HepG2 (cell line): ENCODE measurements around the gene GCLM. TPM values are rescaled to one million over a fixed set of nuclear protein-coding genes. Genes with fewer than 3 reads are reported as not detected.
A peak's percentile ranks its signal among the peaks of the same experiment; 100 is the strongest.

Source experiments
- AHR ChIP-seq: IDR thresholded peaks from 2 replicates; pipeline ENCODE4 v1.6.1; 2018; ENCODE audit warnings: missing genetic modification reagents, missing compliant biosample characterization
- ARNT ChIP-seq: fragments of 450-650 bp; IDR thresholded peaks from 2 replicates; pipeline ENCODE4 v1.6.1; 2017
- ATAD3A ChIP-seq: sonication (generic); formaldehyde crosslinking; IDR thresholded peaks from 2 replicates; pipeline ENCODE4 v1.4.0; 2020; ENCODE audit warnings: missing genetic modification reagents
- CEBPB ChIP-seq: IDR thresholded peaks from 2 replicates; pipeline ENCODE4 v1.6.1; 2011; ENCODE audit warnings: low read depth, low read length, improper control_type of control experiment, borderline replicate concordance
- GABPA ChIP-seq, 2 experiments: IDR thresholded peaks; 2 replicates each; pipeline ENCODE4 v1.6.1; 2011 to 2016; ENCODE audit warnings: low read depth in 2 of 2, low read length in 1 of 2, missing biosample characterization in 1 of 2, missing genetic modification characterization in 1 of 2
- GFI1 ChIP-seq: sonication (generic); formaldehyde crosslinking; IDR thresholded peaks from 2 replicates; pipeline ENCODE4 v1.5.0; 2020; ENCODE audit warnings: missing genetic modification reagents, mild to moderate bottlenecking, borderline replicate concordance
- HMG20B ChIP-seq: conservative IDR thresholded peaks from 2 replicates; pipeline ENCODE4 v1.6.1; 2016; ENCODE audit warnings: missing genetic modification reagents, missing compliant biosample characterization
- MAFG ChIP-seq: sonication (generic); formaldehyde crosslinking; IDR thresholded peaks from 2 replicates; pipeline ENCODE4 v1.5.1; 2020; ENCODE audit warnings: mild to moderate bottlenecking, missing genetic modification reagents
- MED8 ChIP-seq: sonication (generic); formaldehyde crosslinking; IDR thresholded peaks from 2 replicates; pipeline ENCODE4 v1.8.1; 2023; ENCODE audit warnings: mild to moderate bottlenecking, missing genetic modification reagents; ENCODE audit not compliant: insufficient replicate concordance
- NKX3-1 ChIP-seq: sonication (generic); formaldehyde crosslinking; IDR thresholded peaks from 2 replicates; pipeline ENCODE4 v1.5.0; 2020; ENCODE audit warnings: missing genetic modification reagents
- ONECUT2 ChIP-seq: sonication (generic); formaldehyde crosslinking; IDR thresholded peaks from 2 replicates; pipeline ENCODE4 v1.4.0; 2020; ENCODE audit warnings: missing genetic modification reagents
- PAX8 ChIP-seq: sonication (generic); formaldehyde crosslinking; IDR thresholded peaks from 2 replicates; pipeline ENCODE4 v1.8.0; 2022; ENCODE audit warnings: mild to moderate bottlenecking, missing genetic modification reagents, borderline replicate concordance
- SPEN ChIP-seq: sonication (generic); formaldehyde crosslinking; IDR thresholded peaks from 2 replicates; pipeline ENCODE4 v1.5.1; 2020; ENCODE audit warnings: low read depth, mild to moderate bottlenecking, missing genetic modification reagents
- SRSF1 ChIP-seq: fragments of 200-400 bp; formaldehyde crosslinking; optimal IDR thresholded peaks from 2 replicates; pipeline ENCODE3; 2017; ENCODE audit warnings: mild to moderate bottlenecking, low read depth, low read length, moderate library complexity
- TCF7 ChIP-seq: sonication (generic); IDR thresholded peaks from 2 replicates; pipeline ENCODE4 v1.6.1; 2016; ENCODE audit warnings: antibody characterized with exemption, low read depth
- ZNF33A ChIP-seq: sonication (generic); formaldehyde crosslinking; IDR thresholded peaks from 2 replicates; pipeline ENCODE4 v1.5.1; 2020; ENCODE audit warnings: missing genetic modification reagents, mild to moderate bottlenecking, moderate library complexity, borderline replicate concordance
- ZNF367 ChIP-seq: sonication (generic); formaldehyde crosslinking; IDR thresholded peaks from 2 replicates; pipeline ENCODE4 v1.4.0; 2020; ENCODE audit warnings: missing genetic modification reagents, borderline replicate concordance
- ZNF543 ChIP-seq: sonication (generic); formaldehyde crosslinking; IDR thresholded peaks from 2 replicates; pipeline ENCODE4 v1.4.0; 2020; ENCODE audit warnings: mild to moderate bottlenecking, missing genetic modification reagents
- ZNF616 ChIP-seq: sonication (generic); formaldehyde crosslinking; IDR thresholded peaks from 2 replicates; pipeline ENCODE4 v1.5.0; 2020; ENCODE audit warnings: low read depth, mild to moderate bottlenecking, missing genetic modification reagents
- ZSCAN21 ChIP-seq: sonication (generic); formaldehyde crosslinking; IDR thresholded peaks from 2 replicates; pipeline ENCODE4 v1.8.0; 2022; ENCODE audit warnings: mild to moderate bottlenecking, missing genetic modification reagents, moderate library complexity, borderline replicate concordance
- polyA plus RNA-seq, 8 experiments: library from polyadenylated mRNA; depleted of rRNA in 3 of 8; stranded (reverse) in 7 of 8; unstranded in 1 of 8; fragments of >200 nt; fragmentation: Illumina TruSeq in 4 of 8; extraction: Trizol in 4 of 8; gene quantifications; 2 replicates each; pipeline versions ENCODE4 v1.2.1 to v1.2.3, GENCODE V29; 2011 to 2016; ENCODE audit warnings: low read depth in 4 of 8, missing spikeins in 1 of 8, mixed read lengths in 1 of 8; ENCODE audit not compliant: insufficient read depth in 1 of 8
- total RNA-seq, 5 experiments: library from RNA; depleted of rRNA; stranded (reverse); fragments of >200 nt; fragmentation: Illumina TruSeq; extraction: Trizol; gene quantifications; 2 replicates each; pipeline ENCODE4 v1.2.3, GENCODE V29; 2016; ENCODE audit warnings: low read depth in 1 of 5
- TF ChIP-seq, protein P1 (sequence below): sonication (generic); formaldehyde crosslinking; IDR thresholded peaks from 2 replicates; pipeline ENCODE4 v1.4.0; 2020; ENCODE audit warnings: mild to moderate bottlenecking, missing genetic modification reagents
- TF ChIP-seq, protein P2 (sequence below): IDR thresholded peaks from 2 replicates; pipeline ENCODE4 v1.6.1; 2016; ENCODE audit warnings: missing biosample characterization, missing genetic modification reagents, low read depth
- TF ChIP-seq, protein P3 (sequence below): sonication (generic); formaldehyde crosslinking; IDR thresholded peaks from 2 replicates; pipeline ENCODE4 v1.4.0; 2020; ENCODE audit warnings: missing genetic modification reagents
- TF ChIP-seq, protein P4 (sequence below), 2 experiments: fragments of 450-650 bp in 1 of 2; sonication (generic) in 1 of 2; formaldehyde crosslinking; IDR thresholded peaks; 2 replicates each; pipeline versions ENCODE4 v1.5.0 to v1.8.0; 2020 to 2022; ENCODE audit warnings: mild to moderate bottlenecking in 1 of 2, missing genetic modification reagents in 1 of 2

GCLM gene
- total and polyA plus RNA-seq, 2 of the 13 experiments (the other 11 are each of a cell fraction or from before 2014, with no cell fraction given), result 8.7 to 29.9 TPM

DNA sequence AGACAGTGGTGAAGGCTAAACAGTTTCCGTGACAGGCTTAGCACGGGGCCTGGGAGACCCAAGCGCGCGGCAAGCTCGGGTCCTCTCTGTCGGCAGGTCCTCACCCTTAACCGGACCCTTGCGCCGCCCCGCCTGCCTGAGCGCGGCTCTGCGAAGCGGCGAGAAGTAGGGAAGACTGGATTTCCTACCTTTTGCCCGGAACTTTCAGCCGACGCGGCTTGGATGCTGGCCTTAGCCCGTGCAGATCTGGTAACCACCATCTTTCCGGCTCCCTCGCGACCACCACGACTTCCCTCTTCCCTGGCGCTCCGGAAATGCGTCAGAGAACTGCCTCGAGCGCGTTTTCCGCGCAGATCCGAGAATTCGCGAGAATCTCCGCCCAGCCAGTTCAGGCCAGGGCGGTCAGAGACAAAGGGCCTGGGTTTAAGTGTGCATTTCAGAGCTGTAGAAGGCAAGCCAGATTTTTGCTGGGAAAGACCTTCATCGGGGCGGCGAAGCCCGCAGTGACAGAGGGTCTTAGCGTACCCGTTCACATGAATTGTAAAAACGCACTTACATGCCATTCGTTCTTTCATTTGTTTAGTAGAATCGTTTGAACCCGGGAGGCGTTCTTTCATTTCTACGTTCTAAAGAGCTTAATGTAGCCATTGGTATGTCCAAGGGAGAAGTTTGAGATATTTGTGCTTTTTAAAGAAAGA lies 30.2 kb downstream of the GCLM start, which contains the start of gene DNTTIP2 (continued):
- 0 out of 2 replicates have a peak, but pooled peaks have one; percentile 28 for TF ChIP-seq GFI1 (CRISPR knock-in tag)
- TF ChIP-seq SRSF1, result peak; percentile 80
- peak; percentile 91 for TF ChIP-seq AHR
- TF ChIP-seq ZNF616, result no peak
- no peak for TF ChIP-seq TCF7
- TF ChIP-seq ARNT, result no peak
- TF ChIP-seq, protein P1, sequence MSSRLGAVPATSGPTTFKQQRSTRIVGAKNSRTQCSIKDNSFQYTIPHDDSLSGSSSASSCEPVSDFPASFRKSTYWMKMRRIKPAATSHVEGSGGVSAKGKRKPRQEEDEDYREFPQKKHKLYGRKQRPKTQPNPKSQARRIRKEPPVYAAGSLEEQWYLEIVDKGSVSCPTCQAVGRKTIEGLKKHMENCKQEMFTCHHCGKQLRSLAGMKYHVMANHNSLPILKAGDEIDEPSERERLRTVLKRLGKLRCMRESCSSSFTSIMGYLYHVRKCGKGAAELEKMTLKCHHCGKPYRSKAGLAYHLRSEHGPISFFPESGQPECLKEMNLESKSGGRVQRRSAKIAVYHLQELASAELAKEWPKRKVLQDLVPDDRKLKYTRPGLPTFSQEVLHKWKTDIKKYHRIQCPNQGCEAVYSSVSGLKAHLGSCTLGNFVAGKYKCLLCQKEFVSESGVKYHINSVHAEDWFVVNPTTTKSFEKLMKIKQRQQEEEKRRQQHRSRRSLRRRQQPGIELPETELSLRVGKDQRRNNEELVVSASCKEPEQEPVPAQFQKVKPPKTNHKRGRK (CRISPR knock-in tag), result no peak
- no peak for TF ChIP-seq HMG20B (CRISPR knock-in tag)
- peak; percentile 84 for TF ChIP-seq GABPA (IDR thresholded peaks at IDR 0.05; ENCODE audit: low read depth, low read length)
- peak; percentile 98 for TF ChIP-seq GABPA (CRISPR knock-in tag; IDR thresholded peaks at IDR 0.05; ENCODE audit: low read depth)
- no peak for TF ChIP-seq PAX8
- 0 out of 2 replicates have a peak, but pooled peaks have one; percentile 43 for TF ChIP-seq ZNF367 (CRISPR knock-in tag)
- TF ChIP-seq ONECUT2 (CRISPR knock-in tag), result peak; percentile 49; the same call in 1 of the 2 replicates
- TF ChIP-seq SPEN (CRISPR knock-in tag), result peak; percentile 98
- TF ChIP-seq ATAD3A (CRISPR knock-in tag), result no peak
- no peak for TF ChIP-seq ZNF33A
- TF ChIP-seq ZSCAN21 (CRISPR knock-in tag), result 0 out of 2 replicates have a peak, but pooled peaks have one; percentile 45
- no peak for TF ChIP-seq CEBPB
- TF ChIP-seq, protein P2, sequence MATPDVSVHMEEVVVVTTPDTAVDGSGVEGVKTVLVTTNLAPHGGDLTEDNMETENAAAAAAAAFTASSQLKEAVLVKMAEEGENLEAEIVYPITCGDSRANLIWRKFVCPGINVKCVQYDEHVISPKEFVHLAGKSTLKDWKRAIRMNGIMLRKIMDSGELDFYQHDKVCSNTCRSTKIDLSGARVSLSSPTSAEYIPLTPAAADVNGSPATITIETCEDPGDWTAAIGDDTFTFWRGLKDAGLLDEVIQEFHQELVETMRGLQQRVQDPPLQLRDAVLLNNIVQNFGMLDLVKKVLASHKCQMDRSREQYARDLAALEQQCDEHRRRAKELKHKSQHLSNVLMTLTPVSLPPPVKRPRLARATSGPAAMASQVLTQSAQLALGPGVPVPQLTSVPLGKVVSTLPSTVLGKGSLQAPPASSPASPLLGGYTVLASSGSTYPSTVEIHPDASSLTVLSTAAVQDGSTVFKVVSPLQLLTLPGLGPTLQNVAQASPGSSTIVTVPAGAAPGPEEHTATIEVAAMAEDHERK (CRISPR knock-in tag), result peak; percentile 59; the same call in 1 of the 2 replicates
- TF ChIP-seq, protein P3, sequence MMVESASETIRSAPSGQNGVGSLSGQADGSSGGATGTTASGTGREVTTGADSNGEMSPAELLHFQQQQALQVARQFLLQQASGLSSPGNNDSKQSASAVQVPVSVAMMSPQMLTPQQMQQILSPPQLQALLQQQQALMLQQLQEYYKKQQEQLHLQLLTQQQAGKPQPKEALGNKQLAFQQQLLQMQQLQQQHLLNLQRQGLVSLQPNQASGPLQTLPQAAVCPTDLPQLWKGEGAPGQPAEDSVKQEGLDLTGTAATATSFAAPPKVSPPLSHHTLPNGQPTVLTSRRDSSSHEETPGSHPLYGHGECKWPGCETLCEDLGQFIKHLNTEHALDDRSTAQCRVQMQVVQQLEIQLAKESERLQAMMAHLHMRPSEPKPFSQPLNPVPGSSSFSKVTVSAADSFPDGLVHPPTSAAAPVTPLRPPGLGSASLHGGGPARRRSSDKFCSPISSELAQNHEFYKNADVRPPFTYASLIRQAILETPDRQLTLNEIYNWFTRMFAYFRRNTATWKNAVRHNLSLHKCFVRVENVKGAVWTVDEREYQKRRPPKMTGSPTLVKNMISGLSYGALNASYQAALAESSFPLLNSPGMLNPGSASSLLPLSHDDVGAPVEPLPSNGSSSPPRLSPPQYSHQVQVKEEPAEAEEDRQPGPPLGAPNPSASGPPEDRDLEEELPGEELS, result no peak; the same call in 1 of the 2 replicates
- TF ChIP-seq NKX3-1, result no peak
- no peak for TF ChIP-seq ZNF543
- peak; percentile 66 for TF ChIP-seq MED8 (CRISPR knock-in tag)
- TF ChIP-seq, protein P4, sequence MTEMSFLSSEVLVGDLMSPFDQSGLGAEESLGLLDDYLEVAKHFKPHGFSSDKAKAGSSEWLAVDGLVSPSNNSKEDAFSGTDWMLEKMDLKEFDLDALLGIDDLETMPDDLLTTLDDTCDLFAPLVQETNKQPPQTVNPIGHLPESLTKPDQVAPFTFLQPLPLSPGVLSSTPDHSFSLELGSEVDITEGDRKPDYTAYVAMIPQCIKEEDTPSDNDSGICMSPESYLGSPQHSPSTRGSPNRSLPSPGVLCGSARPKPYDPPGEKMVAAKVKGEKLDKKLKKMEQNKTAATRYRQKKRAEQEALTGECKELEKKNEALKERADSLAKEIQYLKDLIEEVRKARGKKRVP (CRISPR knock-in tag; IDR thresholded peaks at IDR 0.05), result no peak; a peak in 1 of 4 replicates
- no peak for TF ChIP-seq MAFG (CRISPR knock-in tag)
